ENCODE measurements around the gene CHST13. TPM values are rescaled to one million over a fixed set of nuclear protein-coding genes. Genes with fewer than 3 reads are reported as not detected.

The CHST13 gene
- total RNA-seq, 1 experiment from 2014 or later = 1.6 TPM

- DNase-seq (ENCODE audit: low read depth) = no peak
- in situ Hi-C loops (cut with HindIII; ENCODE audit: low pct_unique_long_range_greater_than_20kb, low sequenced_read_pairs) = no loop called here
Measured at GRCh38 chr3:126546549-126547239, 22.7 kb downstream of the CHST13 start.

DNA sequence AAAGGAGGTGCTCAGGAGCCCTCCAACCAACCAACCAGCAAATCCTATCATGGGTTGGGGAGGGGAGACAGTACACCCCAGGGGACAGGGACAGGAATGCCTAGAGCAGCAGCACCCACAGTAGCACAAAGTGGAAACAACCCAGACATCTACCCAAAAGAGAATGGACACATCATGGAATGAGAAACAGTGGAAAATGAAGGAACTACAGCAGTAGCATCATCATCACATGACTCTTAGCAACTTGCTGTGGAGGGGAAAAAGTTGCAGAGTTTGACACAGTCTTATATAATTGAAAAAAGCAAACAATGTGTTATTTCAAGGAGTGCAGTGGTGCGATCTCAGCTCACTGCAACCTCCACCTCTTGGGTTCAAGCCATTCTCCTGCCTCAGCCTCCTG is 23.8 kb downstream of the CHST13 start:
- no peak for DNase-seq (ENCODE audit: low read depth)
- in situ Hi-C loops (cut with HindIII; ENCODE audit: low pct_unique_long_range_greater_than_20kb, low sequenced_read_pairs) = no loop called here

DNA sequence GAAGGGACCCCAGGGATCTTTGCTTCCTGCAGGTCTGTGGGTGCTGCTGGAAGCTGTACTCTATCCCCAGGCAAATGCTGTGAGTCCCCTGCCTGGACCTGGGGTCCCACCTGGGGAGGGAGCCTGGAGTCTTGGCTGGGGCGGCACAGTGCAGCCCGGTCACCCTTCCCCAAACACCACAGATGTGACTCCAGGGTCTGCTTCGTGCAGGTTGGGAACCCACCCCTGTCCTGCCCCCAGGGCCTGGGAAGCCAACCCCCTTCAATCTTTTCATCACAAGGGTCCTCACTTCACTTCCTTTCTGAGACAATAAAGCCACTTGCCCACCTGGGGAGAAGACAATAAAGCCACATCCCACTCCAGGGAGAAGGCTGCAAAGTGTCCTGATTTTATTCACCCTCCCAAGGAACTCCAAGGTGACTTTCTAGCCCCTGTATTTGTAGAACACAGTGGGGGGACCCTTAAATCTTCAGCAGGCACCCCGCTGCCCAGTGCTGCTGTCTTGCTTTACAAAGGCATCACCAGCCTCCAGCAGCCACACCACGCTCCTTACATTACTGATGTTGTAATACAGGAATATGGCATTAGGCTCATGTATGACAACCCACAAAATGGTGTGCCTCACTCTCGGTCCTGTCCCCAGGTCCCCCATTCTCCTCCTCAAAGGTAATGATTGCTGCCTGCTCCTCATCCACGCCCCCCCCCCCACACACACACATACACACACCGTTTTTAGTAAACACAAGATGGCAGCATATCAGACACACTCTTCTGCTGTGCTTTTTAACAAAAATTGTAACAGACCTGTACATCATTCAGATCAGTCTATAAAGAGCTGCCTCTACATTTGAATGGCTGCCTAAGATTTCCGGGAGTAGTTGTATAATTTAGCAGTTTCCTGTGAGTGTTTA is 24.9 kb downstream of the CHST13 start:
- in situ Hi-C loops (cut with HindIII; ENCODE audit: low pct_unique_long_range_greater_than_20kb, low sequenced_read_pairs) = no loop called here
- no peak for DNase-seq (ENCODE audit: low read depth)

DNA sequence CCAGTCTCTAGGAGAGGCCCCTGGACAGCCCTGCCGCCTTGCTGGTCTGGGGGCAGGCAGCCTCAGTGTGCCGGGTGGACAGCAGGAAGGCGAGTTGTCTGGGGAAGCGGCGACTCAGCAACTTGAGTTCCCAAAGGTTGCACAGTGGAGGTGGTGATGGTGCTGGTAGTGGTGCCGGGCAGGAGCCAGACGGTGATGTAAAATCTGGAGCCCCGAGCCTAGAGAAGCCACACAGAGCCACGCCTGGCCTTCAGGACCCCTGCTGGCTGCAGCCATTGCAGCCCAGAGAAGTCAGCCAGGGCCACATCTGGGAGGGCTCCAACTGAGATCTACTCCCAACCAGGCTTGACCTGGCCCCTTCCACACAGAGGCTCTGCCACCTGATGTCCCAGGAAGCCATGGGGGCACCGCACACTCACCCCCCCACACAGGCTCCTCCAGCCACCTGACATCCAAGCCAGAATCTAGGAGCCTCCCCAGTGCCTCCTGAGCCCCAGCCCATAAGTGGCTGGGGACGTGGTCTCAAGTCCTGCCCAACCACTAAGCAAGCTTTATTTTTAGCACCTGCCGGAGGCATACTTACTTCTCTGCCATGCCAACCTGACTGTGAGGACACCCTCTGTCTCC is 26.0 kb downstream of the CHST13 start:
- in situ Hi-C loops (cut with HindIII; ENCODE audit: low pct_unique_long_range_greater_than_20kb, low sequenced_read_pairs) = no loop called here
- no peak for DNase-seq (ENCODE audit: low read depth)

DNA sequence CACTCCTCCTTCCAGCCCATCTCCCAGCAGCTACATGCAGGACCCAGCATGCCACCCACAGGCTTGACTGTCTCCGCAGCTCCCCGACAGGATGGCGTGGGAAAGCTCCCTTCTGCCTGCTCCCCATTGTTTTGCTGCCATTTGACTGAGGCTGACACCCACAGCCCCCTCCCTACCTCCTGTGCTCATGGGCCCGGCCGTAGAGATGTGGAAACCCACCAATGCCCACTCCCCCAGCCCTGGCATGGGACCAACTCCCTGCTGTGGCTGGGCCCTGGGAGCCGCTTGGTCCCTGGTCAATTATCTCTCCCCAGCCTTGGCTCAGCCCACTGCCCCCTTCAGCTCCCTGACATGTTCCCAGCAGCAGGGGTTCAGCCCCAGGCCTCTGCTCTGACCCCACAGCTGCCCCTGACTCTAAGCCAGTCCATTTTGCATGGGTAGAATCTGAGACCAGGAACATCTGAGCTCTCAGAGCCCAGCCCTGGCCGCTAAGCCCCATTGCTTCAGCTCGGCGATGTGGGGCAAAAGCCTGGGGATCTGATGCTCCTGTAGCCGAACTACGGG is 26.6 kb downstream of the CHST13 start:
- in situ Hi-C loops (cut with HindIII; ENCODE audit: low pct_unique_long_range_greater_than_20kb, low sequenced_read_pairs) = no loop called here
- DNase-seq (ENCODE audit: low read depth) = no peak

GRCh38 chr3:126551121-126551838 is 27.3 kb downstream of the CHST13 start:
- in situ Hi-C loops (cut with HindIII; ENCODE audit: low pct_unique_long_range_greater_than_20kb, low sequenced_read_pairs) = no loop called here
- DNase-seq (ENCODE audit: low read depth) = no peak

DNA sequence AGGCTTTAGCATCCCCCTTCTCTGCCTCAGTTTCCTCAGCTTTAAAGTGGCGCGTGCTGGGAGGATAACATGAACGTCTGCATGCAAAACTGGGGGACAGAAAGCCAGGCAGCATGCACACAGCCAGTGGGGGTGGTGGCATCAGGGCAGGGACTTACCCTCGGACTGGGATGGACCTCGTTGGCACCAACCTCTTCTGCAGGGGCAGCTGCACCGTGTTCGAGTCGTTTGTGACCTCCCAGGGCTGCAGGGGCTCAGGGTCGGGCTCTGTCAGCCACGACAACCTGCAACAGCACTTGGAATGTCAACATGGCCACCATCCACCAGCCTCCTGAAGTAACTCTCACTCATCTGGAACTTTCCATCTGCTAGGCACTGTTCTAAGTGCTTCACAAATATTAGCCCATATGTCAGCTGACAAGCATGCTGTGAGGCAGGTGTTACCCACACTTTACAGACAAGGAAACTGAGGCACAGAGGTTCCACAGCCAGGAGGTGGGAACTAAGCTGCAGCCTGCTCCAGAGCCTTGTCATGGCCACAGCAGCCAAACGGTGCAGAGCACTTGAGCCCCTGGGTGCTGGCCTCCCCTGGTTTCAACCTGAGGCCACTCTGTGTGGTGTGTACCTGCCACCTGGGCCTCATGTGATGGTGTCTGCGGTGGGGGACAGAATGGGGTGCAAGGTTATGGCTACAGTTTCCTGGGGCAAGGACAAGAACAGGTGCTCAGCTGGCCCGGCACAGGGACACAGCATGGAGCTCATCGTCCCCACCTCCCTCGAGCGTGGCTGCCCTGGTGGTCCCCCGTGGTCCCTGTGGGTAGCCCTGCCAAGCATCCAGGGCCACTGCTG is 28.1 kb downstream of the CHST13 start:
- in situ Hi-C loops (cut with HindIII; ENCODE audit: low pct_unique_long_range_greater_than_20kb, low sequenced_read_pairs) = no loop called here
- DNase-seq (ENCODE audit: low read depth) = no peak

GRCh38 chr3:126552688-126553283 is 28.8 kb downstream of the CHST13 start:
- in situ Hi-C loops (cut with HindIII; ENCODE audit: low pct_unique_long_range_greater_than_20kb, low sequenced_read_pairs) = no loop called here
- DNase-seq (ENCODE audit: low read depth) = no peak

GRCh38 chr3:126553284-126554084 is 29.5 kb downstream of the CHST13 start:
- in situ Hi-C loops (cut with HindIII; ENCODE audit: low pct_unique_long_range_greater_than_20kb, low sequenced_read_pairs) = no loop called here
- no peak for DNase-seq (ENCODE audit: low read depth)

DNA sequence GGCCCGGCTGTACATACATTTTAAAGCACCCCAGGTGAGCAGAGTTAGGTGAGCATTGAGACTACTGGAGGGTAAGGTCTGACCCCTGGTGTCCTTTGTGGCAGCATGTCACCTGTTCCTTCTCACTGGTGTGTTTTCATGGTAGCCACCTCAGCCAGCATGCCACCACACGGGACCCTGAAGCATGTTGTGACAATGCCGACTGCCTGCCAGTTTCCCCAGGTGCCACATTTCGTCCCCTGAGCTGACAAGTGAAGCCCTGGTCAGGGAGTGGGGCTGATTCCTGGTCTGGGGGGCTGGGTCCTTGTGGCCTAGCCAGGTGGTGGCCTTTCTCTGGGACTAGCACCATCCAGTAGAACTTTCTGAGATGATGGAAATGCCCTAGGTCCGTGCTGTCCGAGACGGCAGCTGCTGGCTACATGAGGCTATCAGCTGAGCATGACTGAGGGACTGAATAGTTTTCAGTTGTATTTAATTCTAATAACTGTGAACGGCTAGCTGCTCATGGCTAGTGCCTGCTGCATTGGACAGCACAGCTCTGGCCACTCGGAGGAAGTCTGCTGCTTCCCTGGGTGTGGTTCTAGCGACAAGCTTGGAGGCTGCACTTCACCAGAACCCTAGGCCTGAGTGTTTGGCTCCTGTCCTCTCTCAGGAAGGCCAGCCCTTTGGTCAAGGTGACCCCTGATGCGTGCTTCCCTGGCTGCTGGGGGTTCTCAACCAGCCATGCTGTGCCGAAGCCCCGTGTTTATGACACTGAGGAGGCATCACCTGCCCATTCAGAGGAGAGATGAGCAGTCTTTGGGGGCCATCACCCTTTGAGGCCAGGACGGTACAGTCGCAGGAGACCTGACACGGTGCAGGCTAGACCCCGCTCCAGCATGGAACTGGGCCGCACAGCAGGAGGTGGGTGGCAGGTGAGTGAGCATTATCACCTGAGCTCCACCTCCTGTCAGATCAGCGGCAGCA is 30.9 kb downstream of the CHST13 start:
- in situ Hi-C loops (cut with HindIII; ENCODE audit: low pct_unique_long_range_greater_than_20kb, low sequenced_read_pairs) = no loop called here

GRCh38 chr3:126555795-126556636 is 32.1 kb downstream of the CHST13 start:
- in situ Hi-C loops (cut with HindIII; ENCODE audit: low pct_unique_long_range_greater_than_20kb, low sequenced_read_pairs) = no loop called here
- no peak for DNase-seq (ENCODE audit: low read depth)

More for the DNA sequence above, 30.9 kb downstream of the CHST13 start:
- DNase-seq (ENCODE audit: low read depth) = no peak

GRCh38 chr3:126556637-126557414 is 32.9 kb downstream of the CHST13 start:
- DNase-seq (ENCODE audit: low read depth) = no peak
- in situ Hi-C loops (cut with HindIII; ENCODE audit: low pct_unique_long_range_greater_than_20kb, low sequenced_read_pairs) = no loop called here

GRCh38 chr3:126557415-126557745 is 33.4 kb downstream of the CHST13 start:
- in situ Hi-C loops (cut with HindIII; ENCODE audit: low pct_unique_long_range_greater_than_20kb, low sequenced_read_pairs) = no loop called here
- DNase-seq (ENCODE audit: low read depth) = no peak

DNA sequence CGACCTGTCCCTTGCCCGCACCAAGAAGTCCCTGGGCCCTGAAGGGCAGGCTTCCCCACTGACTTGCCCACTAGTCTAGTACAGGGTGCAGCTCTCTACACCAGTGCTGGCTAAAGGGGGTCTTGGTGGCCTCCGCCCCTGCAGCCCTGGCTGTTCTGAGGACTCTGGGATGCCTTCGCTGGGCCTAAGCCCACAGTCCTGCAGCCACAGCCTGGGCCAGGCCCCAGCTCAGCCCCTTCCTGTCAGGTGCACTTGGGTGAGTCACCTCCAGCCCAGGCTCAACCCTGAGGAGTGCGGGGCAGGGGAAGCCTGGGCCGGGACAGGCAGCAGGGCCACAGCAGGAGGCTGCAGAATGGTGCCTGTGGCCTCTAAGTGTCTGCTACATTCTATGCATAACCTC is 33.8 kb downstream of the CHST13 start:
- DNase-seq (ENCODE audit: low read depth) = no peak

More for the DNA sequence above, 33.8 kb downstream of the CHST13 start:
- in situ Hi-C loops (cut with HindIII; ENCODE audit: low pct_unique_long_range_greater_than_20kb, low sequenced_read_pairs) = no loop called here
